NOMO-1 treated with DMSO at 0.1 percent for 48 hours (cell line): ENCODE measurements around the gene CPLX4.

Source experiments
- DNase-seq: peaks from one replicate; lab custom pipeline; 2025; ENCODE audit not compliant: unreplicated experiment; lab: John Stamatoyannopoulos, UW

Gene CPLX4

DNA sequence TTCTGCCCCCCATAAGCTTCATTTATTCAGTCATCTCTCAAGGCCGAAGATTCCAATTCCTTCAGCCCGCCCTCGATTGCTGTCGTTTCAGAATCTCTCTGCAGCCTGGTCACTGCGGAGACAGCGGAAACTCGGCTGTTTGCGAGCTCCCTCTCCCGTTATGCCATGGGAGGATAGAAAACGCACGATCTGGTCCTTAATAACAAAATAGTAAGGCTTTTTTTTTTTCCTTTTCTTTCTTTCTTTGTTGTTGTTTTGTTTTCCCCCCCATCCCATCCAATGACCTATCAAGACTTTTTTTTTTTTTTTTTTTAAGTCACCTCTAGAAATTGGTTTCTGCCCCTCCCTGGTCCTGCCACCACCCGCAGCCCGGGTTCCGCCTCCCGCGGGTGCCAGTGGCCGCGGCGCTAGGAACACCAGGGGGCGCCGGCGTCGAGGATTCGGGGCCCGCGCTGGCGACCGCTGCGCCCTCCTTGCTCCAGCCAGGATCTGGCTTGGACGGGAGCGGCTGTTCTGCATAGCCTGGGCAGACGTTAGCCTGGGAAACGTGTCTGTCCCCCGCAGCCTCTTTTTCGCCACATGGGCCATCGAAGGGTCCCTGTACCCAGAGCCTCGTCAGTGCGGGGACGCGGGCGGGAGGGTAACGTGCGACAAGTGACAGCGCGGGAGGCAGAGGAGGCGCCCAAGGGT, 10.1 kb downstream of the CPLX4 start:
- peak; percentile 63 for DNase-seq

DNA sequence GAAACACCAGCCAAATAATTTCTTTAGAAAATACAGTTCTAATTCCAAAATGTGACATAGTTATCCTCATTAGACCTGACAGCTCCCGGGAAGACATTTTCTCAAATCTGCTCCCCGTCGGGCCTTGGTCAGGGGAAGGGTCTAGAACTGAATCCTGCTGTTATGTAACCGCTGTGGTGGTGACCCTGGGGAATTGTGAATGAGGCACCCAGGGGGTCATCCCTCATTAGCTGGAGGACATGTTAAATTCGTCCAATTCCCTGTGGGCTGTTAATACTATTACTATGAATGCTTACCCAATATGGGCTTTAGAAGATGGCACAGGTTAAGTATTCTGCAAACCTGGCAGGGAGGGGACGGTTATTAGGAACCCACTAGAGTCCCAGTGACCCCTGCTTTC, 11.8 kb downstream of the CPLX4 start:
- DNase-seq, result no peak

DNA sequence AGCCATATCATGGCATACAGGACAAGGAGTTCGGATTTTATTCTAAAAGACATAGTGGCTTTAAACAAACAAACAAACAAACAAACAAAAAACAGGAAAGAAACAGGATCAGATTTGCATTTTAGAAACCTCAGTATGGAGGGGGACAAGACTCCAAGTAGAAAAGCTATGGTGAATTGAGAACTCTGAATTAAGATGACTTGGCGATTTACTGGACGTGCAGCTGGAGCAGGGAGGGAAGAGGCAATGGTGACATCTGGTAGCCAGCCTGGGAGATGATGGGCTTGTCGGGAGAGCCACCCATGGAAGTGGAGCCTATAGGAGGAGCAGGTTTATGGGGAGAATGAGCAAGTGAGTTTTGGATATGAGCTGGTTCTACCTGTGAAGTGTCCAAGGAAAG, 13.2 kb downstream of the CPLX4 start:
- DNase-seq, result no peak

DNA sequence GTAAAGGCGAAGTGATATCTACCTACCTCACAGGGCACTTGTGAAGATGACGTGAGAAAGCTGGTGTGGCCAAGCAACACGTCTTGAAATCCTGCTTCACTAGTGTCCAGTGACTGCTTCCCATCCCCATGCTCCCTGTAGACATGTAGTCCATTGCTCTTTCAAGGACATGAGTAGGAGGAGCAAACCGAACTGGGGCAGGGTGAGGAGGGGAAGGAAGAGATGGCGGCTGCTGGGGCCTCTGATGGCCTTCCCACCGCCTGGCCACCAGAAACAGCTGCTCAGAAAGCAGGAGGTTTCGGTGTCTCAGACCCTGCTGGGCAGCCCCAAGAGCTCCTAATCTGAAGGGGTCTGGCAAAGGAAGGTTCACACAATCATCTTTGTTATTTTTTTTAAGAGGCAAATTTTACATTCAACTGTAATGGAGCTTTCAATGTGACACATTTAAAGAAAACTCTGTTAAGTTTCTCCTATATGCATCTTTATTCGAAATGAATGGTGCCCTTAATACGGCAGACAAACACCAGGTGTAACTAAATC, 14.7 kb downstream of the CPLX4 start:
- no peak for DNase-seq

DNA sequence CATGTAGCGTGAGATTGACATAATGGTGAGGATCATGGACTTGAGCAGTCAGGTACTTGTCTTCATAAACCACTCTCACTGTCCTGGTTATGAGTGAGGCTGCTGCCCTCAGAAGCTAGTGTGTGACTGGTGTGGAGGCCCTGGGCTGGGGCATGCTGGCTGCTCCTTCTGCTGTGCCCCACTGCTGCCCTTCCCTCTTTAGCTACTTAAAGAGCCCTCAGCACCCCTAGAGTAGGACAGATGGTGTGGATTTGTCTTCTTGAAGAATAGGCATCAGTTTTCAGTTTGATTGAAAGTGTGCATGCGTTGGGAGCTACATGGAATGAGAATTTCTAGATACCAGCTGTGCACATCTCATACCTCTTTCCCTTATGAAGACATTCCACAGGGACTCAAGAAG, 15.4 kb downstream of the CPLX4 start:
- no peak for DNase-seq

DNA sequence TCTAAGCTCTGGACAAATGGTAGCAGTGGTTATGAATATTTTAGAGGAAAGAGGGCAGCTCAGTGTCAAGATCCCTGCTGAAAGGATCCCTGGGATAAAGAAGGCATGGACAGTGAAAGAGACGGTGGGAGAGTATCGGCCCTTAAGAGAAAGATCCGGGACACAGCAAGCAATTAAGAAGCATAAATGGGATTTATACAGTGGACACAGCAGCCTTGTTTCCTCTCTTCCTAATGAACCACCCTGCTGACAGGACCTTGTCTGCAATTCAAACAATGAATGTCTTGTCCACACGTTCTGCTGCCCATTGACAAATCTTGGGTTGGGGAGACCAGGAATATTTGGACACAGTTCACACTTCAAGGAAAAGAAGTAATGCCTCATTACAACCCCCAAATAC, 16.5 kb downstream of the CPLX4 start:
- DNase-seq, result no peak

DNA sequence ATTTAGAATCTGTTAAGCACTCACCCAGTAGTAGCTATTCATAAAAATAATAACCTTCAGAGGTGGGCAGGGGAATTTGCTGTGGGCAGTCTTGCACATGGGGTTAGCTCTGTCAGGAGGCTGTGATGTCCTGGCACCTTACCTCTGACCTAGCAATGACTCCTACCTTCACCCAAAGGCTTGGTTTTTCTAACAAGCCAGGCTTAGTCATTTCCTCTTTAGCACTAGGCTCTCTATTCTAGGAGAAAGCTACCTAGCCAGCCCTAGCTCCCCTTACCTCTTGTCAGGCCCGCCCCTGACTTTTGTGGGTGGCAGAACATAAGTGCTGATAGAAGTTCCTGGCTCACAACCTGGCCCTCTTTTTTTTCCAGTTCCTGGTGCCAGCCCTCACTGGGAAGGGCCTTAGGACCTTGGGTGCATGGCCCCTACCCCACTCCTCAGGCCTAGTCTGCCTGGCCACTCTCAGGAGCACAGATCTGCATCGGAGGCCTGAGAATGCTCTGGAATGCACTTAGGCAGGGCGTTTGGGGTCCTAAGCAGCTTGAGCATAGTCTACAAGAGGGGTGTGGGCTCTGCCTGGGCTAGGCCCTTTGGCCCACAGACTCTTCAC, 17.7 kb downstream of the CPLX4 start:
- no peak for DNase-seq

DNA sequence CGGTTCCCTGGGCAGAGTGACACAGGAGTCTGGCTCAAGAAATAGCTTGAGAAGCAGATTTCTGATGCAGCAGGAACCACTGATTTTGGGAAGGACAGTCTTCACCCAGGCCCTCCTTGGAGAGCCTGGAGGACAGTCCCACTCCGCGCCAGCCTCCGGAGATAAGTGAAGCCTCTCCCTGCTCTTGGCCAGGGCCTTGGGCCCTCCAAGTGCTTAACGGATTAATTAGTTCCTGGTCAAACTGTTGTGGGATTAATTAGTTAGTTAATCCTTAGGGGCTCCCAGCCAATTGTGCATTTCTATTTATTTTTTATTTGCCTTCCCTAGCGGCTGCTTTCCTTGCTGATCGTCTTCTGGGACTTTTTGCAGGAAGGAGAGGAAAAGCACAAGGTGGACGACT, 19.6 kb downstream of the CPLX4 start:
- DNase-seq, result no peak

DNA sequence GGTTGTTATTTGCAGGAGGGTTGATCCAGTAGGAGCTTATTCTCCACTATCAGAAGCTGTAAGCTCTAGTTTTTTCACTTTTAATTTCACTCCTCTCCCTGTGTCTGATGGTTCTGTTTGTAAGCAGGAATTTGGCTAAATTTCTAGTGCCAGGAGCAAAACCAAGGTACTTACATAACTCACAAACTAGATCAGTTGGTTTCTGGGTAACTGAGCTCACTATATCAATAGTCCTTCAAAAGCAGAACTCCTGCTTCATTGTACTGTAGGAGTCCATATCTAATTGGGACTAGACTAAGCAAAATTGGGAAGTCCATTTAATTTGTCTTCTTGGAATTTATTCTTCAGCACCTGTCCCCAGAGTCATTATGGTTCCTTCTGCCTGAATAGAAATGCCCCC, 25.1 kb downstream of the CPLX4 start:
- no peak for DNase-seq

DNA sequence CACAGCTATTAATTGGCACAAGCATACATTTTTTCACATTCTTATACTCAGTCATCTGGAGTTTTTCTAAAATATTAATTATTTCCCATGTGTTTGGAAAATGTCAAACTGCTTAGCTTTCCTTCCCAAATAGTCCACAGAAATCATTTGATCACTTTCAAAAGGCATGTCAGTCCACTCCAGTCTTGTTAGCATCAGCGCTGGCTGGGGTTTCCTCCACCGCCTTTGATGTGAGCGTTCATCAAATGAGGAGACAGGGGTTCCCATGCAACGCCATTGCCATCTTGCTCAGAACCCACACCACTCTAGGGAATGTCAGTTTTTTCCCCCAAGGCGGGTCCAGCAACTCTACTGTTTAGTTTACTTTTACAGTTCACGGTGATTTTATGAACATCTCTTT, 32.1 kb downstream of the CPLX4 start:
- DNase-seq, result no peak

DNA sequence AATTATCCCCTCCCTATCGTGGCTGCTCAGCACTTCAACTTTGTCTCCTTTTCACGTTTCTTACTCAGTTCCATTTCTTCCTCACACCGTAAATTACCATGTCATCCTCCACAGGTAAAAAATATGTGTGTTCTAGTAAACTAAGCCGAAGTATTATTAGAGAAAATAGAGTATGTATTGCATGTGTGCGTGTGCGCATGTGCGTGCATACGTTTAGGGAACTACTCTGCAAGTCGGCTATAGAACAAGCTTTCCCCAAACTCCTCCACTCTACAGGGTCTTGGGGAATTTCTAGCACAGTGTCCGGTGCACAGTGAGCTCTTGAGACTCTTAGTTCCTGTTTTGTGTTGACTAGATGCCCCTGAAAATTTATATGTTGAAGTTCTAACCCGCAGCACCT, 36.1 kb downstream of the CPLX4 start:
- no peak for DNase-seq

DNA sequence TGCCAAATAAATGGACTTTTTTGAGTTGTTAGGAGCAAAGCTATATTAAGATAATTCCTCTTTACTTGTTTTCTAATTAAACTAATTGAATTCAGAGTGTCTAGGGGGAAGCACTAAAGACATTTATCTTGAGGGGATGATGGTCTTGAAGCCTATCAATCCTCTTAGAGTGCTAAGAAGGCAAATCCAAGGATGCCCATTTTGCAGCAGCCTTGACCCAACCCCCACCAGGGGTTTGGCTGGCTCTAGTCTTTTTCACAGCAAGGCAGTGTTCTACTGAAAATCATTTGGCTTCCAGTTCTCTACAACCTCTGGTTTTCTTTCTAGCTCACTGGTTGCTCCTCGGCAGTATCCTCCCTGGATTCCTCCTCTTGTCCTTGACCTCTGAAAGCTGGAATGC, 38.7 kb downstream of the CPLX4 start:
- DNase-seq, result no peak

DNA sequence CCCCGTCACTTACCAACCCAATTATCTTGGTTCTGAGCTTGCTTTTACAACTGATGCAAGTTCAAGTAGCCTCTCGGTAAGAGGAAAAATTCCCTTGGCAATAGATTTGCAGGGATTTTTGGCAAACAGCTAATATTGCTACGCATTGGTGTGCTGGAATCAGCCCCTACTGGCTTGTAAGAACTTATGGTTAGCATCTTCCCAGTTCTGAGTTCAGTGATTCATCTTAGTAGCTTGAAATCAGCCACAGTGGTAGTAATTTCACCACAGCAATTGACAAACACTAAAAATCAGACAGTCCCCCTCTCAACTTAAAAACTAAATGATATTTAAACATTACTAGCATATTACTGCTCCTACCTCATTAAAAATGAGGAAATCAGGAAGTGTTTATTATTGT, 39.3 kb downstream of the CPLX4 start:
- DNase-seq, result no peak

DNA sequence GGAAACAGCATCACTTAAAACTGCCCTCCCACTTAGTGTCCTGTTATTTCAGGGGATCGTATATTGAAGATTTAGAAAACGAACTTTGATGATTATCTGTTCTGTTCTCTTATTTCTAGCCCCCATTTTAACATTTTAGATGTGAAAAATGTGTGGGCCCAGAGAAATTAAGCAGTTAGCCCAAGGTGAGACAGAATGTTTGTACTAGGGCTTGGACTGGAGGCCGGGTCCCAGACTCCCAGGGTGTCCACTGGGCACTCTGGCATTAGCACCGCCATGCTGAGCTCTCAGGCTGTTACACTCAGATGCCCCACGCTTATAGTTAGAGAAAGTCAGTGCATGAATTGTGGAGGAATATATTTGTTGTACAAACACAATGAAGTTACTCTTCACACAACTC, 39.7 kb downstream of the CPLX4 start:
- DNase-seq, result no peak

DNA sequence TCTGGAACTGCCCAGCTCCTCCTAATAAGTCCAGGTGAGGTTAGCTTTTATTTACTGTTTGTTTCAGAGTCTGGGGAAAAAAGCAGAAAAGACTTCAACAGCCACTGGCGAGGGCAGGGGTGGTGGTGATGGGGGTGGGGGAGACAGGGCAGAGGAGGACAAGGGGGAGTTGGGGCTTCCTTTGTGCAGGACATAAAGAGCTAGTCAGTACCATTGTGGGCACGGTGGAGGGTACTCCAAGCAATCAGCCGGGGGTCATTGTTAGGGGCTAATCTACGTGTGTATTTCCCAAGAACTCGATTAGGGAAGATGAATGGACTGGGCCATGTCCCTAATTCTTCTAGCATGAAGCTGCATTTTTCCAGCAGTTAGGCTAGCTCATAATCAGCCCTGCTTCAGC, 42.4 kb downstream of the CPLX4 start:
- DNase-seq, result no peak

DNA sequence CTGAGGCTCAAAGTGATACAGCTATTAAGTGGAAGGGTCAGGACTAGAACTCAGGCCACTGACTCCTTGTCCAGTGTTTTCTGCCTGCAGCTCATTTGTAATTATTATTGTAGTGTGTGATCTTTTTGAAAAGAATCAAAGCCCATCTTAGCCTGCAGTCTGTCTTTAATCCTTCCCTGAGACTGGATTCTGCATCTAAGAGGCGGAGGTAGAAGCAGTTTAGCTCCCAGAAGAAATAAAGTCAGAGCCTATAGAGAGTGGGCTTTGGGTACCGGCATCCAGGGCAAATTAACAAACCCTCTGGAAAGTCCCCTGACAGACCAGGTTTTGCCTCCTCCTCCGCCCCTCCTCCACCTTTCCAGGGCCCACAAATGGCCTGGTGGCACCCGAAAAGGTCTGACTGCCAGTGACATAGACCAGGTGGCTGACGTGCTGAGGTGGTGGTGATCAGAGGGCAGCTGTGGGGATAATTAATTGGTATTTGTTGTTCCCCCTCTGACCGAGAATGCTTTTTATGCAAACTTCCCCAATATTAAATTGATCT, 43.0 kb downstream of the CPLX4 start:
- DNase-seq, result no peak

DNA sequence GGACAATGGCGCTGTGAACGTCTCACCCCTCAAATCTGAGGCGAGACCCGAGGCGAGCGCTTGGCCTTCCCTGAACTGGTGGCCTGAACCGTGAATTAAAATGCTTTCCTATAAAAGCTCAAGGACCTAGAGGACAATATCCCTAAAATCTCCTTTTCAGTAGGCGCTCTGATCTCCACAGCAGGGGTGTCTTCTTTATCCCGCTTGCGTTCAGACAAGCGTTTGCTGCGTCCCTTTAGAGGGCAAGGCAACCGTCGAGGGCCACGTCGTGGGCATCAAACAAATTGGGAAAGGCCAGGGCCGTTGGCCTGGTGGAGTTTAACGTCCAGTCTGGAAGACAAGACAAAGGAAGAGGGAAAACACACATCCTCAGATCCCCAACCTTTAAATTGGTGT, 43.9 kb downstream of the CPLX4 start:
- DNase-seq, result no peak

DNA sequence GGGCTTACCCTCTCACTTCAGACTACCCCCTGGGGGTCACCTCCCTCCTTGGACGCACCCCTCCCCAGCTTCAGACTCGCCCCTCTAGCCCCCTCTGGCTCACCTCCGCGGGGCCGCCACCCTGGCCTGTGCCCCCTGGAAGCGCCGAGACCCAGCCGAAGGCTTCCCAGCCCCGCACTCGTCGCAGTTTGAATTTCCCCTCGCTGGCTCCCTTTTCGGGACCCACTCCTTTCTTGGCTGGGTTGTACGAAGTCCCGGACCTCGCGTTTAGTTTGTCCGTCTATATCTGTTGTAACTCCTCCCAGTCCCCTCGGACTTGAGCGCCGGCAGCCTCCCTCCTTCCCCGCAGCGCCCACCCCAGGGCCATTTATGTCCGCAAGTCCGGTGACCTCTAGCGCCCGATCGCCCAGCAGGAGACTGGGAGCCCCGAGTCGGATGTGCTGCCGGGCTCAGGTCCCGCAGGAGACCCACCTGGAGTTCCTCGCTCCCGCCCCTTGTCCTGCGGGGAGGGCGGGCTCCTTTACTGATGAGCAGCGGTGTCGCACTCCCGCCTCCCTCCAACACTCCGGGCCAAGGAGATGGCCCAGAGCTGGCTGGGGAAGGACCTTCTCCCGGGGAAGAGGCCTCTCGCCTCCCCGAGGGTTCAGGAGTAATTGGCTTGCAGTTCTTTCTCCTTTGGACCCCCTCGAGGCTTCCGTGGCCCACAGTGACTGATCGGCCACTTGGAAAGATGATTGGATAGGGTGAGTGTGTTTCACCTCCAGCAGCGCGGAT, 44.5 kb downstream of the CPLX4 start:
- no peak for DNase-seq

DNA sequence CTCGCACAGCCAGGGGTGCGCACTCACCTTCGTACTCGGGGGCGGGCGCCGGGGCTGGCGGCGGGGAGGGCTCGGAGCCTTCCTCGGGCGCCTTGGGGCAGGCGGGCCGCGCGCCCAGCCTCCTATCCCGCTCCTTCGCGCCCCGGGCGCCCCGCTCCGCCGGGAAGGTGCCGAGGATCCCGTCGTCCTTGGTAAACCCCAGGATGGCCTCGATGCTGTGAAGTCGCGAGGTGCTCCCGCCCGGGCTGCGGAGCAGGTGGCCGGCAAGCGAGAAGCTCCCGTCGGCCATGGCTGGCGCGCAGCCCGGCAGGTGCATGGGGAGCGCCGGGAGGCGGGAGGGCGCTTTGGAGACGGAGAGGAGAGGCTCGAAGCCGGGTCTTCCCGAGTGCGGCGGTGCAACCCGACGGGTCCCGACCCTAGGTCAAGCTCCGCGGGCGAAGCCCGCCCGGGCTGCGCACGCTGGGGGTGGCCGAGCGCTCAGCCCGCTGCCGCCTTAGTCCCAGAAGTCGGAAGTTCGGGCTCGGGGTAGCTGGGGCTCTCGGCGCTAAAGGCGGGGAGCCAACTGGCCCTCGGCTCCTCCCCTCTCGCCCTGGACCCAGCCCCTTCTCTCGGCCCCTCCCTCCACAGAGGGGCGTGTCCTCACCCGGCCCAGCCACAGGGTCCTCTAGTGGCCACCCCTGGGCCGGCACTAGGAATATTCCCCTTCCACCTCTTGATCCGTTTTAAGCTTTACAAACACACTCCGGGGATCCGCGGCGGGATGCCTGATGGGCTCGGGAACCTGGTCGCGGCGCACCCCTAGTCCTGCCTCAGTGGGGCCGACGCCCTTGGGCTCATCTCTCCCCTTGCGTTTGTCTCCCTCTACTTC, 45.3 kb downstream of the CPLX4 start, which contains the start of gene RAX:
TSS of gene RAX (minus strand) at position 564 of the 868 bp plus-strand sequence. CDS start at position 316, 248 bp downstream.
- no peak for DNase-seq

DNA sequence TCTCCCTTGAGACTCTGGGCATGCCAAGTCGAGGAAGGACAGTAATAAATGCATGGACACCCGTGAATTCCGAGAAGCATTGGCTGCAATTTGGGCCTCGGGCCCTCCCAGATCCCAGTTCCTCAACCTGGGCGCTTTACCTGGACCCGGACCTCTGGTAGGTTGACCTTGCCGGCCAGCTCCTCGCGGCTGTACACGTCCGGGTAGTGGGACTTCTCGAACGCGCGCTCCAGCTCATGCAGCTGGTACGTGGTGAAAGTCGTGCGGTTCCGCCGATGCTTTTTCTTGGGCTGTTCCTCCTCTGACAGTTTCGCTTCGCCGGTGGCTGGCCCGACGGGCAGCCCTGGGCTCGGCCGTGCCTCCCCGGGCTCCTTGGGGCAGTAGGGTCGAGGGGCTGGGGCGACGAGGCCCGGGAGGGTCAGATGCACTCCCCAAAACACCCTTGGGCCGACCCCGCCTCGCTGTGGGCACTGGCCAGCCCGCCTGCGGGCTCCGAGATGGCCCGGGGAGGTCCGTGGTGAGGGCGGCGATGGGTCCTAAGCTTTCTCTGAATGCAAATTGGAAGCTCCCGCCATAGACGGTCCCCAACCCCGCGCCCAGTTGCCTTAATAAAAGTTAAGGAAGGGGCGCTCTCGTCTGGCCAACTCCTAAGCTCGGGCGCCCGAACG, 46.1 kb downstream of the CPLX4 start:
- peak; percentile 16 for DNase-seq
